Chondrocyte (in vitro differentiated cells): ENCODE results near the gene FLNC. TPM values are rescaled to one million over a fixed set of nuclear protein-coding genes. Genes with fewer than 3 reads are reported as not detected.

Experiments used
- DNase-seq: peaks from one replicate; pipeline ENCODE4 v3.0.0; 2021; ENCODE audit warnings: mixed read lengths, low spot score
- H3K27ac Mint-ChIP-seq: one replicate; pipeline ENCODE4 v1.8.0; 2021; ENCODE audit warnings: mild to moderate bottlenecking, moderate library complexity, mixed read lengths; ENCODE audit not compliant: unreplicated experiment
- H3K27me3 Mint-ChIP-seq: 2 replicates; pipeline ENCODE4 v1.8.0; 2021; ENCODE audit warnings: low read depth, mixed read lengths
- H3K36me3 Mint-ChIP-seq: 2 replicates; pipeline ENCODE4 v1.8.0; 2021; ENCODE audit warnings: low read depth, mixed read lengths
- H3K4me1 Mint-ChIP-seq: 2 replicates; pipeline ENCODE4 v1.8.0; 2021; ENCODE audit warnings: low read depth, mild to moderate bottlenecking, mixed read lengths
- H3K4me3 Mint-ChIP-seq: one replicate; pipeline ENCODE4 v1.8.0; 2021; ENCODE audit warnings: mild to moderate bottlenecking, moderate library complexity, mixed read lengths; ENCODE audit not compliant: unreplicated experiment
- H3K9me3 Mint-ChIP-seq: 2 replicates; pipeline ENCODE4 v1.8.0; 2021; ENCODE audit warnings: low read depth, mixed read lengths
- CTCF ChIP-seq: fragments of 200-600 bp; sonication (generic); IDR thresholded peaks from 2 replicates; pipeline ENCODE4 v1.5.0; 2021; ENCODE audit warnings: antibody characterized with exemption, mild to moderate bottlenecking, moderate library complexity
- total RNA-seq: library from RNA; stranded (reverse); gene quantifications from 3 replicates; pipeline ENCODE4 v1.2.1, GENCODE V29; 2021

FLNC gene
- total RNA-seq, 1 donor from 2014 or later, result 118 TPM

DNA sequence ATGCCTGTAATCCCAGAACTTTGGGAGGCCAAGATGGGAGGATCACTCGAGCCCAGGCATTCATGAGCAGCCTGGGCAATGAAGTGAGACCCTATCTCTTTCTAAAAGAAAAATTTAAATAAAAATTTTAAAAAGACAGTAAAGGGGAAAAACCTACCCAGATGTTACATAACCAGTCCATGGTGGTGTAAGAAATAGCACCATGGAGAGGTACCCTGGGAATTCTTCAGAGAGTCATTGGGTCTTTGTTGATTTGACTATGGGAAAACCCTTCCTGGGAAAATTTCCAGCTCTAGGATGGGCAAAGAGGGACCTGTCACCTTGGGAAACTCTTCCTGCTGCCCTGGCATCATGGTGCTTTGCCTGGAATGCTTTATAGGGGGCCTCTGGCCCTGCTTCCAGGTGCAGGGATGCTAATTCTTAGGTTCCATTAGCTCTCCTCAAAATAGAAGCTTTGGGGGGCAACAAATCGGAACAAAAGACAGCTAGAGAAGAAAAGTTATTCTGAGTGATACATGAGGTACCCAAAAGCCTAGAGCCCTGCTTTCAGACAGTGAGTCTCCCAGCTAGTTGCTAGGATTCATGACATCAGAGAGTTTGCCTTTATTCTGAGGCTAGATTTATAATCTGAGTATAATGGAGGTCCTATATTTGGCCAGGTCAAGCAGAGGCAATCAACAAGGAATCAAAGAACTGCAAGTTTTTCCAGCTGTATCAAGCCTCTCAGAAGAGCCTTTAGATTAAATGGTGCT is 28.4 kb upstream of the FLNC start:
- DNase-seq, result no peak
- H3K4me1 Mint-ChIP-seq, result peaks cover 11% of the 10 kb centered on the region
- H3K36me3 Mint-ChIP-seq, result peaks cover 4% of the 10 kb centered on the region
- no peak overlapping the region for H3K4me3 Mint-ChIP-seq
- no peak overlapping the region for H3K27ac Mint-ChIP-seq
- no peaks in the 10 kb centered on the region for H3K27me3 Mint-ChIP-seq
- no peaks in the 10 kb centered on the region for H3K9me3 Mint-ChIP-seq
- no peak for TF ChIP-seq CTCF

DNA sequence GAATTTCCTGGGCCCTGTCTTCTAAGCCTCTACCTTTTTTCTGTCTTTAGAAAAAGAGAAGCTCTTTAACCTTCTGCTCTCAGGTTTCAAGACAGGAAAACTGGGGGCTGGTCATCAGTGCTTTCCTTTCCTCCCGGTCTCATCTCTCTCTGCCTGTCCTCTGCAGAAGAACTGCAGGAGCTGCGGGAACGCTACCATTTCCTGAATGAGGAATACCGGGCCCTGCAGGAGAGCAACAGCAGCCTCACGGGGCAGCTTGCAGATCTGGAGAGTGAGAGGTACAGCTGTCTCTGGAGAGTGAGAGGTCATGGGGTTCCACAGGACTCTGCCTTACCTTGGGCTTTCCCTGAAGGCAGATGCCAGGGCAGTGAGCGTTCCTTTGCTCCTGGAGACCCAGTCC is 25.7 kb upstream of the FLNC start:
- TF ChIP-seq CTCF, result no peak
- Mint-ChIP-seq H3K27ac (no peak overlapping the region), H3K4me1 (peaks cover 11% of the 10 kb centered on the region), H3K4me3 (no peak overlapping the region), H3K27me3 (no peaks in the 10 kb centered on the region), H3K36me3 (peaks cover 1% of the 10 kb centered on the region), H3K9me3 (no peaks in the 10 kb centered on the region)
- DNase-seq, result no peak

DNA sequence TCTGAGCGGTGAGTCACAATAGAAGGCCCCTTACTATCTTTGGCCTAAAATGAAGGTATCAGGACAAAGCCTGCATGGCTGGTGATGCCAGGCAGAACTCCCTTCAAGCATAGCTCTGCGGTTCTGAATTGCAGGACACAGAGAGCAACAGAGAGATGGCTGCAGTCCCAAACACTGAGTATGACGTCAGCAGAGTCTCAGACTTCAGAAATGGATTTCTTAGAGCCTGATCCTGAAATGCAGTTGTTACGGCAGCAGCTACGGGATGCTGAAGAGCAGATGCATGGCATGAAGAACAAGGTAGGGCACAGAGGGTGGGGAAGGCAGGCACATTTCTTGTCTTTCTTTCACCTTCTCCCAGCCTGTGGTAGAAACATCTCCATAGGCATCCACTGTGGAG is 25.0 kb upstream of the FLNC start:
- Mint-ChIP-seq H3K4me3 (no peak overlapping the region), H3K27ac (no peak overlapping the region), H3K27me3 (no peaks in the 10 kb centered on the region), H3K9me3 (no peaks in the 10 kb centered on the region), H3K4me1 (peaks cover 11% of the 10 kb centered on the region), H3K36me3 (peaks cover 4% of the 10 kb centered on the region)
- no peak for DNase-seq
- TF ChIP-seq CTCF, result no peak

DNA sequence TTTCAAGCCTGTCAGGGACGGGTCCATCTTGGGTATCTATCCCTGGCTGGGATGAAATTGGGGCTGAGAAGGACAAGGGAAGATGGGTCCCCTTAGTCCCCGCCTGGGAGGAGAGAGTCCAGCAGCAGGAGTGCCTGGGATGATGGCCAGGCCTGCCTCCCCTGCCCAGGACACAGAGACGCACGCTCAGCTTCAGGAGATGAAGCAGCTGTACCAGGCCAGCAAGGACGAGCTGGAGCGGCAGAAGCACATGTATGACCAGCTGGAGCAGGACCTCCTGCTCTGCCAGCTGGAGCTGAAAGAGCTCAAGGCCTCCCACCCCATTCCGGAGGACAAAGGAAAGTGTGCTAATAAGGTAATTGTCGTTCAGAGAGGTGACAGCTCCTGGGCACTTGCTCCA is 23.0 kb upstream of the FLNC start:
- Mint-ChIP-seq H3K36me3 (peaks cover 5% of the 10 kb centered on the region), H3K4me1 (peaks cover 11% of the 10 kb centered on the region), H3K27me3 (no peaks in the 10 kb centered on the region), H3K4me3 (no peak overlapping the region), H3K27ac (peak overlapping the region; percentile 32), H3K9me3 (no peaks in the 10 kb centered on the region)
- no peak for TF ChIP-seq CTCF
- no peak for DNase-seq

- H3K4me3 Mint-ChIP-seq, result no peak overlapping the region
- no peak for TF ChIP-seq CTCF
Observed at GRCh38 chr7:128809363-128809762, 20.8 kb upstream of the FLNC start.

More at GRCh38 chr7:128809363-128809762, 20.8 kb upstream of the FLNC start:
- H3K36me3 Mint-ChIP-seq, result peaks cover 5% of the 10 kb centered on the region
- no peak overlapping the region for H3K27ac Mint-ChIP-seq
- H3K4me1 Mint-ChIP-seq, result peaks cover 2% of the 10 kb centered on the region
- H3K9me3 Mint-ChIP-seq, result no peaks in the 10 kb centered on the region
- H3K27me3 Mint-ChIP-seq, result no peaks in the 10 kb centered on the region
- no peak for DNase-seq
